ENCODE data around the gene KCNMB2.

- TF ChIP-seq CTCF (conservative IDR thresholded peaks at IDR 0.05 in 1 of 2, IDR thresholded peaks at IDR 0.05 in 1 of 2; ENCODE audit: low read depth in 1 of 2, low read length in 2 of 2) (no peak), EZH2 (IDR thresholded peaks at IDR 0.05; ENCODE audit: low read length, missing control alignments) (no peak)
These were observed 44.5 kb upstream of the KCNMB2 start for GRCh38 chr3:178491751-178492150.

Measured in fibroblast of lung (primary cell).